HepG2 (cell line): ENCODE results near the gene MLYCD. TPM values are rescaled to one million over a fixed set of nuclear protein-coding genes. Genes with fewer than 3 reads are reported as not detected.
A peak's percentile ranks its signal among the peaks of the same experiment; 100 is the strongest.

Experiments
- ATAC-seq: fragments of 200-7000 bp; cut with Tn5 transposase; 3 replicates; pipeline ENCODE4 v1.9.1; 2020; ENCODE audit warnings: mild to moderate bottlenecking, moderate library complexity
- BruUV-seq: library from RNA; stranded (reverse); fragments of 400-500 nt; replicated peaks from 2 replicates; lab custom pipeline; 2021; lab: Mats Ljungman, UMichigan
- CTCF ChIA-PET: fragments of 300-600 bp; formaldehyde crosslinking; extraction: SDS; loops from one replicate; lab custom pipeline; 2021; ENCODE audit warnings: low total read pairs, inconsistent platforms, low intra/inter-chr PET ratio; lab: Yijun Ruan, JAX
- POLR2A ChIA-PET: fragments of 350-600 bp; sonication (Branson Sonifier 250); formaldehyde crosslinking; loops from one replicate; lab custom pipeline; 2020; ENCODE audit warnings: antibody characterized with exemption, inconsistent platforms; lab: Yijun Ruan, JAX
- DNase-seq: peaks from one replicate; pipeline ENCODE4 v3.0.0-alpha.2; 2015; ENCODE audit warnings: low spot score
- FAIRE-seq: peaks from 3 replicates; lab custom pipeline; 2011; peaks lifted over from hg19 to GRCh38; lab: Jason Lieb, UNC
- H2AFZ ChIP-seq: one replicate; pipeline ENCODE4 v1.6.1; 2011; ENCODE audit warnings: low read length, inconsistent platforms
- H3K27ac ChIP-seq: fragments of 300-600 bp; 3 replicates; pipeline ENCODE4 v1.8.0; 2011; ENCODE audit warnings: mixed run types, mild to moderate bottlenecking, mixed read lengths, low read length, inconsistent platforms; ENCODE audit not compliant: insufficient read depth; ENCODE audit errors: extremely low read length
- H3K27me3 ChIP-seq, 2 experiments: fragments of 200-600 bp in 1 of 2; 2 replicates in 1 of 2; 3 replicates in 1 of 2; pipeline versions ENCODE4 v1.6.0 to v1.8.0; 2011; ENCODE audit warnings: low read length in 2 of 2, mild to moderate bottlenecking in 2 of 2, moderate library complexity in 2 of 2, inconsistent platforms in 1 of 2; ENCODE audit not compliant: insufficient read depth in 2 of 2, control insufficient read depth in 1 of 2
- H3K36me3 ChIP-seq, 2 experiments: fragments of 200-600 bp in 1 of 2; replicated peaks in 1 of 2; 2 replicates in 1 of 2; 3 replicates in 1 of 2; pipeline versions ENCODE4 v1.5.1 to v1.8.0; 2011; ENCODE audit warnings: low read length in 2 of 2, inconsistent platforms in 1 of 2; ENCODE audit not compliant: insufficient read depth in 2 of 2, control insufficient read depth in 1 of 2
- H3K4me1 ChIP-seq: 2 replicates; pipeline ENCODE4 v1.5.1; 2012; ENCODE audit warnings: low read length, inconsistent platforms; ENCODE audit not compliant: insufficient read depth
- H3K4me2 ChIP-seq: 2 replicates; pipeline ENCODE4 v1.6.0; 2011; ENCODE audit warnings: low read depth, low read length, inconsistent platforms
- H3K4me3 ChIP-seq, 3 experiments: fragments of 200-600 bp in 1 of 3; sonication (generic), shearing (Covaris generic) in 1 of 3; replicated peaks in 1 of 3; 2 replicates each; pipeline ENCODE4 v1.5.1; 2011 to 2016; ENCODE audit warnings: low read length in 3 of 3, inconsistent platforms in 2 of 3, low read depth in 2 of 3, mild to moderate bottlenecking in 2 of 3, control low read depth in 1 of 3, mixed read lengths in 1 of 3; ENCODE audit not compliant: insufficient read depth in 1 of 3
- H3K79me2 ChIP-seq: one replicate; pipeline ENCODE4 v1.6.1; 2011; ENCODE audit warnings: low read length, inconsistent platforms; ENCODE audit not compliant: insufficient read depth
- H3K9ac ChIP-seq: 2 replicates; pipeline ENCODE4 v1.6.0; 2011; ENCODE audit warnings: mild to moderate bottlenecking, low read depth, low read length, inconsistent platforms; ENCODE audit not compliant: insufficient read depth
- H3K9me3 ChIP-seq: 2 replicates; pipeline ENCODE4 v1.5.1; 2012; ENCODE audit warnings: mild to moderate bottlenecking, low read length
- H4K20me1 ChIP-seq: 2 replicates; pipeline ENCODE4 v1.6.0; 2011; ENCODE audit warnings: inconsistent platforms, mild to moderate bottlenecking, low read length, moderate library complexity; ENCODE audit not compliant: insufficient read depth
- BHLHE40 ChIP-seq: IDR thresholded peaks from 2 replicates; pipeline ENCODE4 v1.6.1; 2011; ENCODE audit warnings: low read length, improper control_type of control experiment
- E2F2 ChIP-seq: sonication (generic); formaldehyde crosslinking; IDR thresholded peaks from 2 replicates; pipeline ENCODE4 v1.4.0; 2020; ENCODE audit warnings: missing genetic modification reagents, borderline replicate concordance
- ERF ChIP-seq: IDR thresholded peaks from 2 replicates; pipeline ENCODE4 v1.6.1; 2018; ENCODE audit warnings: missing biosample characterization, missing genetic modification reagents
- FIP1L1 ChIP-seq: fragments of 200-400 bp; formaldehyde crosslinking; IDR thresholded peaks from 2 replicates; pipeline ENCODE4 v1.6.1; 2018; ENCODE audit warnings: low read depth, mild to moderate bottlenecking, low read length, moderate library complexity, borderline replicate concordance; ENCODE audit not compliant: insufficient read depth
- FOXM1 ChIP-seq: sonication (generic); formaldehyde crosslinking; IDR thresholded peaks from 2 replicates; pipeline ENCODE4 v1.5.0; 2020; ENCODE audit warnings: missing genetic modification reagents
- FOXP1 ChIP-seq, 2 experiments: fragments of 450-650 bp in 1 of 2; IDR thresholded peaks; 2 replicates each; pipeline ENCODE4 v1.6.1; 2017 to 2018; ENCODE audit warnings: antibody characterized with exemption in 1 of 2
- FOXP4 ChIP-seq: sonication (generic); formaldehyde crosslinking; IDR thresholded peaks from 2 replicates; pipeline ENCODE4 v1.4.0; 2020; ENCODE audit warnings: missing genetic modification reagents
- HNRNPK ChIP-seq: fragments of 200-400 bp; formaldehyde crosslinking; IDR thresholded peaks from 2 replicates; pipeline ENCODE4 v1.6.1; 2018; ENCODE audit warnings: low read length, low read depth, moderate library complexity, mild to moderate bottlenecking; ENCODE audit not compliant: poor library complexity, severe bottlenecking
- ISL2 ChIP-seq: sonication (generic); formaldehyde crosslinking; IDR thresholded peaks from 2 replicates; pipeline ENCODE4 v1.5.0; 2020; ENCODE audit warnings: missing genetic modification reagents
- MXI1 ChIP-seq: IDR thresholded peaks from 3 replicates; pipeline ENCODE4 v1.6.1; 2012; ENCODE audit warnings: low read depth, low read length, inconsistent platforms, borderline replicate concordance
- PCBP1 ChIP-seq: fragments of 200-400 bp; formaldehyde crosslinking; IDR thresholded peaks from 2 replicates; pipeline ENCODE4 v1.6.1; 2017; ENCODE audit warnings: mild to moderate bottlenecking, low read depth, low read length, borderline replicate concordance
- PHF5A ChIP-seq: IDR thresholded peaks from one replicate; pipeline ENCODE4 v1.6.1; 2018; ENCODE audit warnings: low read depth, missing genetic modification reagents; ENCODE audit not compliant: unreplicated experiment
- SKI ChIP-seq: fragments of 450-650 bp; IDR thresholded peaks from one replicate; pipeline ENCODE4 v1.6.1; 2018; ENCODE audit warnings: mild to moderate bottlenecking; ENCODE audit not compliant: partially characterized antibody
- SP4 ChIP-seq: sonication (generic); formaldehyde crosslinking; IDR thresholded peaks from 2 replicates; pipeline ENCODE4 v1.8.1; 2023; ENCODE audit warnings: mild to moderate bottlenecking, missing genetic modification reagents
- ZBTB26 ChIP-seq: IDR thresholded peaks from 2 replicates; pipeline ENCODE4 v1.6.1; 2016; ENCODE audit warnings: missing compliant biosample characterization, missing genetic modification reagents, borderline replicate concordance
- ZNF136 ChIP-seq: sonication (generic); formaldehyde crosslinking; IDR thresholded peaks from 2 replicates; pipeline ENCODE4 v1.8.1; 2022; ENCODE audit warnings: low read depth, mild to moderate bottlenecking, moderate library complexity, missing genetic modification reagents
- ZNF264 ChIP-seq: sonication (generic); formaldehyde crosslinking; IDR thresholded peaks from 2 replicates; pipeline ENCODE4 v1.4.0; 2020; ENCODE audit warnings: missing genetic modification reagents
- ZNF354B ChIP-seq: sonication (generic); formaldehyde crosslinking; IDR thresholded peaks from 2 replicates; pipeline ENCODE4 v1.8.0; 2022; ENCODE audit warnings: mild to moderate bottlenecking, missing genetic modification reagents
- ZNF503 ChIP-seq: sonication (generic); formaldehyde crosslinking; IDR thresholded peaks from 2 replicates; pipeline ENCODE4 v1.4.0; 2020; ENCODE audit warnings: missing genetic modification reagents
- ZNF792 ChIP-seq: IDR thresholded peaks from 2 replicates; pipeline ENCODE4 v1.6.1; 2016
- WGBS: methylation state at CpG from one replicate; pipeline ENCODE4 v1.1.6; 2017; ENCODE audit warnings: low lambda C conversion rate; 5-methylcytosine and 5-hydroxymethylcytosine counted together
- in situ Hi-C: cut with HindIII; loops from 2 replicates; pipeline ENCODE4 v1.10.0; 2017; ENCODE audit warnings: low pct_unique_long_range_greater_than_20kb; ENCODE audit not compliant: extremely low pct_ligation_motif_present
- intact Hi-C: fragments of 100-400 bp; cut with micrococcal nuclease; formaldehyde crosslinking; loops from one replicate; pipeline ENCODE4 v1.10.0; 2022; ENCODE audit not compliant: unreplicated experiment
- polyA plus RNA-seq, 8 experiments: library from polyadenylated mRNA; depleted of rRNA in 3 of 8; stranded (reverse) in 7 of 8; unstranded in 1 of 8; fragments of >200 nt; fragmentation: Illumina TruSeq in 4 of 8; extraction: Trizol in 4 of 8; gene quantifications; 2 replicates each; pipeline versions ENCODE4 v1.2.1 to v1.2.3, GENCODE V29; 2011 to 2016; ENCODE audit warnings: low read depth in 4 of 8, missing spikeins in 1 of 8, mixed read lengths in 1 of 8; ENCODE audit not compliant: insufficient read depth in 1 of 8
- total RNA-seq, 5 experiments: library from RNA; depleted of rRNA; stranded (reverse); fragments of >200 nt; fragmentation: Illumina TruSeq; extraction: Trizol; gene quantifications; 2 replicates each; pipeline ENCODE4 v1.2.3, GENCODE V29; 2016; ENCODE audit warnings: low read depth in 1 of 5

The MLYCD gene
- total and polyA plus RNA-seq, 2 of the 13 experiments (the other 11 are each of a cell fraction or from before 2014, with no cell fraction given): 1.8 to 4.0 TPM

GRCh38 chr16:83951544-83951943 lies 52.6 kb downstream of the MLYCD start:
- Histone ChIP-seq H4K20me1 (peaks cover 28% of the 10 kb centered on the region), H3K27ac (no peak overlapping the region), H2AFZ (no peak overlapping the region), H3K9me3 (no peaks in the 10 kb centered on the region), H3K9ac (no peak overlapping the region), H3K4me2 (peak overlapping the region; percentile 30; the same call in 1 of the 2 replicates), H3K79me2 (peaks cover 22% of the 10 kb centered on the region), H3K36me3 (peaks cover 4 to 16% of the 10 kb centered on the region in 2 experiments; a peak in 4 of 5 replicates), H3K4me3 (no peak overlapping the region; a peak in 1 of 6 replicates), H3K27me3 (no peaks in the 10 kb centered on the region; a peak in 1 of 5 replicates), H3K4me1 (peaks cover 84% of the 10 kb centered on the region)
- intact Hi-C loops (loop anchor here (5.0 to 10.0 kb wide), 2 partner anchors 127 to 226 kb away; no protein-coding TSS in a partner anchor), in situ Hi-C loops (loop anchor here (25.0 kb wide), 1 partner anchor 236 kb away; the partner anchor contains the start of genes ADAD2 and TAF1C)
- ChIA-PET CTCF (no interaction called here), POLR2A (interaction anchor here (1.1 to 3.2 kb wide), 4 partner anchors 9 to 165 kb away, joined by 4 to 58 read pairs (median 12); partner anchors contain the start of gene MBTPS1)
- ATAC-seq (no peak), FAIRE-seq (no peak), DNase-seq (no peak)
- BruUV-seq: no TSS peak
- WGBS: 2% methylated on average over 8 of the region's 8 CpGs
- TF ChIP-seq FOXP1 (IDR thresholded peaks at IDR 0.05): no peak
- TF ChIP-seq FOXP1 (CRISPR knock-in tag; IDR thresholded peaks at IDR 0.05): peak; percentile 67
- TF ChIP-seq ZBTB26 (CRISPR knock-in tag): no peak
- TF ChIP-seq PHF5A (CRISPR knock-in tag): no peak
- no peak for TF ChIP-seq FOXM1 (CRISPR knock-in tag)
- TF ChIP-seq ZNF792: no peak
- TF ChIP-seq ZNF503: no peak
- no peak for TF ChIP-seq FIP1L1
- no peak for TF ChIP-seq SKI
- no peak for TF ChIP-seq E2F2
- TF ChIP-seq ERF: no peak
- TF ChIP-seq BHLHE40: no peak
- no peak for TF ChIP-seq MXI1
- peak; percentile 96; the same call in 1 of the 2 replicates for TF ChIP-seq PCBP1
- peak; percentile 90 for TF ChIP-seq HNRNPK
- TF ChIP-seq ZNF354B (CRISPR knock-in tag): no peak
- TF ChIP-seq SP4: no peak
- TF ChIP-seq ISL2 (CRISPR knock-in tag): no peak
- no peak for TF ChIP-seq ZNF136 (CRISPR knock-in tag)
- peak; percentile 31; the same call in 1 of the 2 replicates for TF ChIP-seq FOXP4
- TF ChIP-seq ZNF264 (CRISPR knock-in tag): no peak
